GM21390 (cell line): ENCODE results near the gene GLUD1.
"Not testable (repeated sequence)": the region's sequence is repeated elsewhere in the genome, so short reads cannot be mapped to it uniquely, and the experiment has no call there.

Experiments
- ATAC-seq: cut with Tn5 transposase; IDR thresholded peaks from one replicate; pipeline ENCODE4 v1.9.1; 2021; ENCODE audit not compliant: unreplicated experiment

GLUD1 gene

DNA sequence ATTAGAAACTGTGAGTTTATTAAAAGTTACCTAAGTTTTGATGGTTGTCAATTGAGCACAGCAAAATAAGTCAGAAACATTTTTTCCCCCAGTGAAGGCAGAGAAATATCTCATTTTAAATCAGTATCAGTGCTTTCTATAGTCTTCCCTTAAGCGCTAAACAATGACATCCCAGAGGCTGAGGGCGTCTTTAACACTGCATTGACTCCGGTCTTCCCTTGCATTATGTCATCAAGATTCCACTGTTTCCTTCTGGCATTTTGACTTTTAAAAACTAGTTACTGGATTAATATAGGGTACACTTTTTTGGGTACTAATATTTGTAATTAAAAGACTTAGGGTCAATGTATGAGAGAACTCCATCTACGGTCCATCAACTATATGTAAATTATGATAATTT lies 3.9 kb downstream of the GLUD1 start:
- ATAC-seq: no peak

DNA sequence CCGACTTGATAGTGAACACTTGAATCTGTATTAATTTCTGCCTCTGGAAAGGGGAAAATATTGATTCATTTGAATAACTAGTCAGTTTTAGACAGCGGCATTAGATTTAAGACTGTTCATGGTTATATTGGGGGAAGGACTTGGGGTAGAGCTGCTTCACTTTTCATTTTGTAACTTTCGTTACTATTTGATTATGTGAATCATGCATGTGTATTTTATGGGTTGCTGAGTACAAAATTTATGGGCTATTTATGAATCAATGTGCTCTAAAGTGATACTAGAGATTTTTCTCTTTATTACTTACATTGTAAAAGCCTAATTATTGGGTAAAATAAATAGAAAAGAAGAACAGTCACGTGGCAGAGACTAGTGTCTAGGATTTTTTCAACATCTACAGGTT lies 4.9 kb downstream of the GLUD1 start:
- ATAC-seq: no peak

DNA sequence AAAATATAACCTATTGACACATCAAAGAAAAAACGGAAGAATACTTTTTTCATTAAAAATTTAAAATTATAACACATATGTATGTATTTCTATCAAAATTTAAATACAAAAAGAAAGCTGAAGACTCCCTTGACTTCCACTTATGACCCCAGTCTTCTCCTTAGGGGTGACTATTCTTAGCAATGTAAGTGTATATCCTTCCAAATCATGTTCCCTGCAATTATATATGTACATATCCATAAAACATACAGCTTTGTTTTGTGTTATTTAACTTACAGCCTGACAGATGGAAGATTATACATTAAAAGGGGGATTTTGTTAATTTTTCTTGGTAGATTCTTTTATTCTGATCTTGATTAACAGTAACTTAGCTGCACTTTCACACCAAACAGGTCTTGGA lies 9.1 kb downstream of the GLUD1 start:
- no peak for ATAC-seq

GRCh38 chr10:87084291-87084782 lies 10.3 kb downstream of the GLUD1 start:
- peak; percentile 61 for ATAC-seq

DNA sequence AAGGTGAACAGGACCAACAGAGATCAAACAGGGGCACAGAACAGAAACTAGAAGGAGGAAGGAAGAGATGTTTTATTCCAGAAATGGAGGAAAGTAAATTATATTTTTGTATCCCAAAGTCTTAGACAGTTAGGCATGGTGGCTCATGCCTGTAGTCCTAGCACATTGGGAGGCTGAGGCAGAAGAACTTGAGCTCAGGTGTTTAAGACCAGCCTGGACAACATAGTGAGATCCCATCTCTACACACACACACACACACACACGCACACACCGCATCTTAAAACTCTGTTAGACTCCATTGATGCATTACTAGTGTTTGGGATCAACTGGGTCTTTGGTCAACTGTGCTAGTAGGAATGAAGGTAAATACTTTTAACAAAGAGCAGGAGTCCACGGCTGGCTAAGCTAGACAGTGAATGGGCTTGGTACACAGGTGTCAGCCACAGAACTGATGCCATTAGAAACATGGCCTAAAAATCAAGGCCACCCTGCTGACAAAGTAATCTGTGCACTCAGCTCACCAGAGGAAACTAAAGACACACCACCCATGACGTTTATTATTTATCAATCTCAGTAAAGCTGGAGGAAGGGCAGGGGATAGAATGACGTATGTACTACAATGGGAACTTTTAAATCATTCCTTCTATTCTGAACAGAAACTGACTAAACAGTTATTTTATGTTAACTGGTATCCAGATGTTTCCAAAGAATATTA lies 10.9 kb downstream of the GLUD1 start:
- peak; percentile 38 for ATAC-seq

DNA sequence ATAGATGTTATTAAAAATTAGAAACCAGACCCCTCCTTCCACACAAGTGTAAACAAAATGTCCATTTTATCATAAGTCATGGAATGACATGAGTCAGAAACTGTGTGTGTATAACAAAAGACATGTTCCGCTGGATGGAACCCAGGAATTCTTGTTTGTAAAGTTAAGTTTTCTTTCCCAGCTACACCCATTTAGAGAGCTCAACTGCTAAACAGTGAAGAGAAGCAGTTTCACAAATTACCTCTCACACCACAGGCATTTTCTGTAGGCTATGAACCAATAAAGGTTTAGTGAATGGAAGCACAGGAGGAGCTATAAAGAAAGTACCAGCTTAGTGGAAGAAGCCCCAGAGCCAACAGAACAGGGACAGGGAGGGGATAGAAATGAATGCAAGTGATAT lies 12.4 kb downstream of the GLUD1 start:
- ATAC-seq: not testable (repeated sequence)

DNA sequence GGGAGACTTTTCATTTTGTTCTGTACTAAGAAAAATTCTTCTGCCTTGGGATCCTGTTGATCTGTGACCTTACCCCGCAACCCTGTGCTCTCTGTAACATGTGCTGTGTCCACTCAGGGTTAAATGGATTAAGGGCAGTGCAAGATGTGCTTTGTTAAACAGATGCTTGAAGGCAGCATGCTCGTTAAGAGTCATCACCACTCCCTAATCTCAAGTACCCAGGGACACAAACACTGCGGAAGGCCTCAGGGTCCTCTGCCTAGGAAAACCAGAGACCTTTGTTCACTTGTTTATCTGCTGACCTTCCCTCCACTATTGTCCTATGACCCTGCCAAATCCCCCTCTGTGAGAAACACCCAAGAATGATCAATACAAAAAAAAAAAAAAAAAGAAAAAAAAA lies 13.1 kb downstream of the GLUD1 start:
- ATAC-seq: not testable (repeated sequence)

- ATAC-seq: not testable (repeated sequence)
Measured at GRCh38 chr10:87080621-87081020, 14.0 kb downstream of the GLUD1 start.

DNA sequence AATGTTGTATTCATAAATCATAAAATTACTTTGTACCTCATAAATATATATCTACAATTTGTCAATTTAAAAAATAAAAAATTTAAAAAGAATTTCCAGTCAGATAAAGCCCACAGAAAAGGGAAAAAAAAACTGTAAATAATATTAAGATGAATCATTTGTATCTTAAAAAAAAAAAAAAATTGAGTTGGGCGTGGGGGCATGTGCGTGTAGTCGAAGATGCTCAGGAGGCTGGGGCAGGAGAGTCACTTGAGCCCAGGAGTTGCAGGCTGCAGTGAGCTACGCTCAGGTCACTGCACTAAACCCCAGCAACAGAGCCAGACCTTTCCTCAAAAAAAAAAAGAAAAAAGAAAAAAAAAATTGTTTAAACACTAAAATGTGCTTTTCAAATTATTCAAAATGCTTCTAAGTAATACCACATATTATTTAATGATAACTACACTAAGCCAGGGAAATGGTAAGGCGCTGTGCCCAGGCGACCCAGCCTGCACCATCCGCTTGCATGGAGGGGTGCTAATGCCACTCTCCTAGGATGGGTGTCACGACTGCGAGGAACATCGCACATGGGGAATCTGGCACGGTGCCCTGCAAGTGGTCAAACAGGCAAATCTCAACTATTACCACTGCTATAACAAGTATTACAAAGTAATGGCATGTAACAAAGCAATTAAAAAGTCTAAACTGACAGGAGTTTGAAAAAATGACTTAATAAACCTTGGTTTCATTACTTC lies 15.4 kb downstream of the GLUD1 start:
- no peak for ATAC-seq

DNA sequence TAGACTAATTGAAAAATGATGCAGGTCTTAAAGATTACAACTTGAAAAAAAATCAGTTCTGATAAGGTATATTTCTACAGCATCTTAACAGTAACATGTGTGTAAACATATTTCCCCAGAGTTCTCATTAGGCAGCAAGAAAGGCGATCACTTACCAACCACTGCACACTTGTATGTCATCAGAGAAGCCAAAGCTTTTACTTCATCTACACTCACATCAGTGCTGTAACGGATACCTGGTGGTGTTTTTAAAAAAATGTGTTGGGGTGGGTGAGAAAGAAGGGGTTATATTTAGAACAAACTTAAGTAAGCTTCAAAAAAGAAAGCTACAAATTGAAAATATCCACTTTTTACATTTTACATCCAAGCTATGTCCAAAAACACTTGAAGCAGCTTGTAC lies 18.2 kb downstream of the GLUD1 start:
- ATAC-seq: not testable (repeated sequence)

GRCh38 chr10:87072449-87072848 lies 22.2 kb downstream of the GLUD1 start:
- no peak for ATAC-seq

- ATAC-seq: no peak
Measured at GRCh38 chr10:87068281-87068680, 26.4 kb downstream of the GLUD1 start.

DNA sequence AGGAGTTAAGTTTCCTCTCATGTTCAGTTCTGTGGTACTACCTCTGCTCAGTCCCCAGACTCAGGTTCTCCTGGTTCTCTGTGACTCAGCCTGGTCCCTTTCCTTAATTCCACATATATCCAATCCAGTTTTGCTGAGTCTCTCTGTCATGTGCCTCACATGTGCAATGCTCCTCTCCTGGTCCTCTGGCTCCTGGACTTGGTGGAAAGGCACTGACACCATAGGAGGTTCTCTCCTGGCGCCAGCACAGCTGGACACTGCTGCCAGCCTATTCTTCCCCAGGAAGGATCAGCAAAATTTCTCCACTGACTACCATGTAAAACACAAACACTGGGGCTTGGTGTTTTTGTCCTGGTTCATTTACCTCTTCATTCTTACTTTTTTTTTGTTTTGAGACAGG lies 27.8 kb downstream of the GLUD1 start:
- no peak for ATAC-seq

DNA sequence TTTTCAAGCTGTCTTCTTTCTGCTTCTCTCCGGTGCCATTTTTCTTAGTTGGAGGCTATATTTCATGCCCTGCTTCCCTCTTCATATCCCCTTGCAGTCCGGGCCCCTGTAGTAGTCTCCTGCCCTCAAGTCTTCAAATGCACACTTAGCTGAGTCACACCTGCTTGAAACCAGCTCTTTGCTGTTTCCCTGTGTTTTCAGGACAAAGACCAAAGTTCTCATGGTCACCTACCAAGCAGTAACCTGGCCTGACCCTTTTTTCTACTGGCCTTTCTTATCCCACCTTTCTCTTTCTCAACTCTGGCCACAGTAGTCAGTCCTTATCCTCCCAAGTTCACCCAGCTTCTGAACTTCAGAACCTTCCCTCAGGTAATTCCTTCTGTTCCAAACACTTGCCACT lies 28.5 kb downstream of the GLUD1 start:
- ATAC-seq: no peak

DNA sequence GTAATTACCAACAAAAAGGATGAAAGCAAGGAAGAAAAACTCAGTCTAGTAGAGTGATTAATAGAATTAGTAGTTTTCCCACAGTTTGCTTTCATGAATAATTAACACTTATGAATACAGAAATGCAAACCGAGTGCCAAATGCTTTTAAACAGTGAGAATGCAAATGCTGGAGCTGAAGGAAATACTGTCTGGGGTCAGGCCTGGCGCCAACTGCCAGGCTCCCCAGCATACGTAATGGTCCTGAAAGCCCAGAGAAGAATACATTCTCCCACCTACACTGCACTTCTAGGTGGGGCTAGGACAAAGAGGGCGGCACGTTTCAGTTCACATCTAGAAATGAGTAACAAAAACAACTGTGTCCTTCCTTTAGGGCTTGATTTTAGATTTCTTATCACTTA lies 30.0 kb downstream of the GLUD1 start:
- no peak for ATAC-seq

- ATAC-seq: no peak
Measured at GRCh38 chr10:87060280-87060928, 34.2 kb downstream of the GLUD1 start.

DNA sequence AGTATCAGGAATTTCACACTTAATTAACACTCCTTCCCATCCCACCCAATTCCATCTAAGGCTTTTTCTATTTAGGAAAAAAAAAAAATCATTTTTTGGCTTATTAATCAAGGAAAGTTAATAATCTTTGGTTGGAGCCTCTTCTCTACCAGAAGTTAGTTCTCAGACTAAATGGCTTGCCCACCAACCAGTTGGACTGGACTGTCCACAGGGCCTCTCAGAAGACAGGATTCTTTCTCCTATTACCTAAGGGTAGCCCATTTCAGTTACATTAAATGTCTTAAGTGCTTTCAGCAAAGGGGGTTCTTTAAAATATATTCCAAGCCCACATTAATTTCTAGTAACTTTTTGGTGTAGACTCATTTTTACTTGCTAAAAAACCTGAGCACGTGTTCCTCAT lies 35.2 kb downstream of the GLUD1 start:
- no peak for ATAC-seq

- ATAC-seq: no peak
Measured at GRCh38 chr10:87058171-87058570, 36.5 kb downstream of the GLUD1 start.

- ATAC-seq: no peak
Measured at GRCh38 chr10:87054373-87055295, 40.0 kb downstream of the GLUD1 start.

DNA sequence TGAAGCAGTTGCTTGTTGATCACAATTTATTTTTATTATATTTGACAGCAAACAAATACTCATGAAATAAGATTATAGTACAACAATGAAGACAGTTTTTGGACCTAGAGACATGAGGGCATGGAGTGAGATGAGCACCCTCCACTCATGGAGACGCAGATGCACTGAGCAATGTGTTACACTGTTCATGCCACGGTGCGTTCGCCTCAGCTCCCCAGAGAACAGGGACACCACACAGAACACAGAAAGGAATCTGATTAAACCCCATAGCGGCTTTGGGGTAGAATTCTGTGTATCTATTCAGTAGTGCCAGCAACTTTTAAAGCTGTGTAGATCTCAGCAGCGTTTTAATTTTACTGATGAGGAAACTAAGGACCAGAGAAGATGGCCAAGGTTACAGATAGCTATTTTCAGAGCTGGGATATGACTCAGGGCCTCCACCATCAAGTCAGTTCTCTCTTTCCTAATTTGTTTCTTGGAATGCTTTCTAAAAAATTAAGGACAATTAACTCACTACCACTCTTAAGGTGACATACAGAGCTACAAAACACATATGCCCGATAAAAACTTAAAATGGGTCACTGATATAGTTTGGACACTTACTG lies 41.0 kb downstream of the GLUD1 start:
- no peak for ATAC-seq
